Glutamatergic neuron (in vitro differentiated cells): ENCODE data around the gene PIP4K2A. TPM values are rescaled to one million over a fixed set of nuclear protein-coding genes. Genes with fewer than 3 reads are reported as not detected.
"Not testable (repeated sequence)": the region's sequence is repeated elsewhere in the genome, so short reads cannot be mapped to it uniquely, and the experiment has no call there.

Experiments used
- DNase-seq: peaks from one replicate; pipeline ENCODE4 v3.0.0; 2022
- H3K27ac Mint-ChIP-seq: one replicate; pipeline ENCODE4 v1.8.0; 2020; ENCODE audit warnings: mild to moderate bottlenecking, mixed read lengths, inconsistent platforms; ENCODE audit not compliant: unreplicated experiment
- H3K27me3 Mint-ChIP-seq: one replicate; pipeline ENCODE4 v1.8.0; 2020; ENCODE audit warnings: mild to moderate bottlenecking, moderate library complexity, mixed read lengths, inconsistent platforms; ENCODE audit not compliant: unreplicated experiment
- H3K36me3 Mint-ChIP-seq: one replicate; pipeline ENCODE4 v1.8.0; 2020; ENCODE audit warnings: mild to moderate bottlenecking, mixed read lengths, inconsistent platforms; ENCODE audit not compliant: unreplicated experiment
- H3K4me1 Mint-ChIP-seq: one replicate; pipeline ENCODE4 v1.8.0; 2020; ENCODE audit warnings: mild to moderate bottlenecking, low read depth, mixed read lengths, inconsistent platforms; ENCODE audit not compliant: unreplicated experiment
- H3K4me3 Mint-ChIP-seq: one replicate; pipeline ENCODE4 v1.8.0; 2020; ENCODE audit warnings: mild to moderate bottlenecking, mixed read lengths, inconsistent platforms; ENCODE audit not compliant: unreplicated experiment
- H3K9me3 Mint-ChIP-seq: one replicate; pipeline ENCODE4 v1.8.0; 2020; ENCODE audit warnings: mild to moderate bottlenecking, moderate library complexity, mixed read lengths, inconsistent platforms; ENCODE audit not compliant: unreplicated experiment
- total RNA-seq: library from RNA; stranded (reverse); fragmentation: NEBNext Ultra II Directional; extraction: Animal tissue kit (Norgen Biotek cat#: 25700); gene quantifications from one replicate; pipeline ENCODE4 v1.2.1, GENCODE V29; 2021; ENCODE audit not compliant: unreplicated experiment
- TF ChIP-seq, protein P1 (sequence below): fragments of 200-600 bp; sonication (generic); IDR thresholded peaks from one replicate; pipeline ENCODE4 v1.5.0; 2021; ENCODE audit not compliant: partially characterized antibody, unreplicated experiment

Gene PIP4K2A
- total RNA-seq, 1 donor from 2014 or later: 20.7 TPM

DNA sequence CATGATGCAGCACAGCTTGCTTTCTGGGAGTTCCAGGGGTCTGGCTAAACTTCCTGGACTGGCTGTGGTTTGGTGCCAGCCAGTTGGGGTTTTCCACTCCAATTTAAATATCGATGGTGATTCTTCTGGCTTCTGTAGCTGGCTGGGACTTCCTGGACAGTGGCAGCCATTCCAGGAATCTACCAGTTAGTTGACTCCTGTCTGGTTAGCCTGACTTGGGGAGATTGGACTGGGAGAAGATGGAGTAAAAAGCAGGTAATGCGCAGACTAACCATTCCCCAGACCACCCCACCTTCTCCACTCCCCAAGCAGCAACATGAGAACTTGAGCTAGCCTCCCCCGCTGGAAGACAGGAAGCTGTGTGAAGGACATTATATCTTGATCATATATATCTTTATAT is 6.3 kb upstream of the PIP4K2A start:
- no peaks in the 10 kb centered on the region for H3K36me3 Mint-ChIP-seq
- no peaks in the 10 kb centered on the region for H3K9me3 Mint-ChIP-seq
- no peak overlapping the region for H3K27ac Mint-ChIP-seq
- TF ChIP-seq, protein P1, sequence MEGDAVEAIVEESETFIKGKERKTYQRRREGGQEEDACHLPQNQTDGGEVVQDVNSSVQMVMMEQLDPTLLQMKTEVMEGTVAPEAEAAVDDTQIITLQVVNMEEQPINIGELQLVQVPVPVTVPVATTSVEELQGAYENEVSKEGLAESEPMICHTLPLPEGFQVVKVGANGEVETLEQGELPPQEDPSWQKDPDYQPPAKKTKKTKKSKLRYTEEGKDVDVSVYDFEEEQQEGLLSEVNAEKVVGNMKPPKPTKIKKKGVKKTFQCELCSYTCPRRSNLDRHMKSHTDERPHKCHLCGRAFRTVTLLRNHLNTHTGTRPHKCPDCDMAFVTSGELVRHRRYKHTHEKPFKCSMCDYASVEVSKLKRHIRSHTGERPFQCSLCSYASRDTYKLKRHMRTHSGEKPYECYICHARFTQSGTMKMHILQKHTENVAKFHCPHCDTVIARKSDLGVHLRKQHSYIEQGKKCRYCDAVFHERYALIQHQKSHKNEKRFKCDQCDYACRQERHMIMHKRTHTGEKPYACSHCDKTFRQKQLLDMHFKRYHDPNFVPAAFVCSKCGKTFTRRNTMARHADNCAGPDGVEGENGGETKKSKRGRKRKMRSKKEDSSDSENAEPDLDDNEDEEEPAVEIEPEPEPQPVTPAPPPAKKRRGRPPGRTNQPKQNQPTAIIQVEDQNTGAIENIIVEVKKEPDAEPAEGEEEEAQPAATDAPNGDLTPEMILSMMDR: no peak
- no peak for DNase-seq
- no peaks in the 10 kb centered on the region for H3K27me3 Mint-ChIP-seq
- H3K4me1 Mint-ChIP-seq: no peaks in the 10 kb centered on the region
- H3K4me3 Mint-ChIP-seq: no peak overlapping the region

DNA sequence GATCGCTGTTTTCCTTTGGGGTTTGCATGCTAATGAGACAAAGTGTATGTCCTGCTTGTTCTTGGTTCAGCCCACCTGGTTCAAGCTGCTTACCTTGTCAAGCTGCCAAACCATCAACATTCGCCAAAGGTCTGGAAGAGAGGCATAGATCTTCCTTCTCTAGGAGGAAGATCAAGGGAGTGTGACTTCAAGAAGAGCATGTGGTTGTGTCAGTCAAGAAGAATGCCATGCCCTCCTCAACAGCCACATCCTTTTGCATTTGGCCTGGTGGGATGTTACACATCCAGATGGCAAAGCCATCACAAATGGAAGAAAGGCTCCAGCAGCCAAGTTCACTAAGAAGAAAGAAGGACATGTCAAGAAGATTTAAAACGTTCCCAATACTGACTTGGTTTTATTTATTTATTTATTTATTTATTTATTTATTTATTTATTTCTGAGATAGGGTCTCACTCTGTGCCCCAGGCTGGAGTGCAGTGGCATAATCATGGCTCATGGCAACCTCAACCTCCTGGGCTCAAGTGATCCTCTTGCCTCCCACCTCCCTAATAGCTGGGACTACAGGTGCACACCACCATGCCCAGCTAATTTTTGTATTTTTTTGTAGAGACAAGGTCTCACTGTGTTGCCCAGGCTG is 5.1 kb upstream of the PIP4K2A start:
- Mint-ChIP-seq H3K27me3 (peaks cover 6% of the 10 kb centered on the region), H3K4me1 (no peaks in the 10 kb centered on the region), H3K4me3 (no peak overlapping the region), H3K9me3 (peaks cover 5% of the 10 kb centered on the region), H3K27ac (no peak overlapping the region), H3K36me3 (no peaks in the 10 kb centered on the region)
- TF ChIP-seq, protein P1: no peak
- DNase-seq: no peak

GRCh38 chr10:22718659-22719058 is 4.3 kb upstream of the PIP4K2A start:
- H3K4me1 Mint-ChIP-seq, H3K27me3 Mint-ChIP-seq, DNase-seq, H3K36me3 Mint-ChIP-seq, H3K9me3 Mint-ChIP-seq, H3K27ac Mint-ChIP-seq, H3K4me3 Mint-ChIP-seq: not testable (repeated sequence)

- Mint-ChIP-seq H3K4me3 (no peak overlapping the region), H3K27ac (no peak overlapping the region), H3K9me3 (peaks cover 5% of the 10 kb centered on the region), H3K4me1 (no peaks in the 10 kb centered on the region), H3K27me3 (peaks cover 6% of the 10 kb centered on the region), H3K36me3 (no peaks in the 10 kb centered on the region)
- no peak for DNase-seq
- TF ChIP-seq, protein P1: no peak
Observed at GRCh38 chr10:22717728-22718127, 3.4 kb upstream of the PIP4K2A start.

GRCh38 chr10:22716943-22717342 is 2.6 kb upstream of the PIP4K2A start:
- Mint-ChIP-seq H3K27ac (no peak overlapping the region), H3K36me3 (no peaks in the 10 kb centered on the region), H3K27me3 (peaks cover 6% of the 10 kb centered on the region), H3K9me3 (peaks cover 5% of the 10 kb centered on the region), H3K4me3 (no peak overlapping the region), H3K4me1 (no peaks in the 10 kb centered on the region)
- TF ChIP-seq, protein P1: no peak
- no peak for DNase-seq
